Natural killer cell (primary cell): ENCODE measurements around the gene PRKCG. TPM values are rescaled to one million over a fixed set of nuclear protein-coding genes. Genes with fewer than 3 reads are reported as not detected.

Experiments used
- ATAC-seq, 3 donors: fragments of 150-1000 bp in 2 of 3; fragments of 200-7000 bp in 1 of 3; cut with Tn5 transposase; 1 replicate in 1 of 3; 2 replicates in 2 of 3; pipeline ENCODE4 v1.10.0; 2021; ENCODE audit warnings: mild to moderate bottlenecking in 2 of 3, moderate library complexity in 2 of 3
- DNase-seq, 2 donors: peaks; one replicate each; pipeline versions ENCODE4 v3.0.0 to v3.0.0-alpha.2; 2013 to 2021; ENCODE audit warnings: mixed read lengths in 1 of 2
- H3K27ac ChIP-seq: one replicate; pipeline ENCODE4 v1.5.1; 2013; ENCODE audit warnings: mild to moderate bottlenecking, low read length
- H3K27me3 ChIP-seq: one replicate; pipeline ENCODE4 v1.6.1; 2013; ENCODE audit warnings: low read length; ENCODE audit not compliant: control insufficient read depth, insufficient read depth
- H3K36me3 ChIP-seq: one replicate; pipeline ENCODE4 v1.6.1; 2013; ENCODE audit warnings: low read length; ENCODE audit not compliant: control insufficient read depth, insufficient read depth
- H3K4me1 ChIP-seq: one replicate; pipeline ENCODE4 v1.6.1; 2013; ENCODE audit warnings: low read length; ENCODE audit not compliant: control insufficient read depth, insufficient read depth
- H3K4me3 ChIP-seq: one replicate; pipeline ENCODE4 v1.5.1; 2013; ENCODE audit warnings: low read length
- H3K9me3 ChIP-seq: one replicate; pipeline ENCODE4 v1.6.1; 2013; ENCODE audit warnings: low read length; ENCODE audit not compliant: control insufficient read depth, insufficient read depth
- H3K27ac Mint-ChIP-seq, 2 donors: one replicate each; pipeline ENCODE4 v1.8.0; 2022; ENCODE audit warnings: mild to moderate bottlenecking in 2 of 2, mixed read lengths in 2 of 2, moderate library complexity in 1 of 2
- H3K27me3 Mint-ChIP-seq, 2 donors: one replicate each; pipeline ENCODE4 v1.8.0; 2022; ENCODE audit warnings: low read depth in 2 of 2, mixed read lengths in 2 of 2
- H3K36me3 Mint-ChIP-seq: one replicate; pipeline ENCODE4 v1.8.0; 2022; ENCODE audit warnings: mixed read lengths
- H3K4me1 Mint-ChIP-seq, 2 donors: one replicate each; pipeline ENCODE4 v1.8.0; 2022; ENCODE audit warnings: mixed read lengths in 2 of 2
- H3K4me3 Mint-ChIP-seq: one replicate; pipeline ENCODE4 v1.8.0; 2022; ENCODE audit warnings: mild to moderate bottlenecking, moderate library complexity, mixed read lengths
- H3K9me3 Mint-ChIP-seq, 2 donors: one replicate each; pipeline ENCODE4 v1.8.0; 2022; ENCODE audit warnings: mixed read lengths in 2 of 2
- WGBS: methylation state at CpG from one replicate; pipeline ENCODE4 v1.1.7; 2013; ENCODE audit warnings: missing lambda C conversion rate; ENCODE audit not compliant: insufficient coverage; 5-methylcytosine and 5-hydroxymethylcytosine counted together
- intact Hi-C: fragments of 100-400 bp; cut with micrococcal nuclease; formaldehyde crosslinking; loops from one replicate; pipeline ENCODE4 v1.14.2; 2022
- total RNA-seq, 4 donors: library from RNA; stranded (reverse); fragments of 120-200 nt in 1 of 4; gene quantifications; one replicate each; pipeline versions ENCODE4 v1.2.3 to v1.2.4, GENCODE V29; 2013 to 2022
- TF ChIP-seq, protein P1 (sequence below): fragments of 200-600 bp; IDR thresholded peaks from one replicate; pipeline ENCODE4 v1.8.0; 2022; ENCODE audit warnings: antibody characterized with exemption

Gene PRKCG
- total RNA-seq, 3 donors from 2014 or later (not counting 1 experiment from before 2014, with no cell fraction given), result 0.55 to 2.6 (median 1.5) TPM

DNA sequence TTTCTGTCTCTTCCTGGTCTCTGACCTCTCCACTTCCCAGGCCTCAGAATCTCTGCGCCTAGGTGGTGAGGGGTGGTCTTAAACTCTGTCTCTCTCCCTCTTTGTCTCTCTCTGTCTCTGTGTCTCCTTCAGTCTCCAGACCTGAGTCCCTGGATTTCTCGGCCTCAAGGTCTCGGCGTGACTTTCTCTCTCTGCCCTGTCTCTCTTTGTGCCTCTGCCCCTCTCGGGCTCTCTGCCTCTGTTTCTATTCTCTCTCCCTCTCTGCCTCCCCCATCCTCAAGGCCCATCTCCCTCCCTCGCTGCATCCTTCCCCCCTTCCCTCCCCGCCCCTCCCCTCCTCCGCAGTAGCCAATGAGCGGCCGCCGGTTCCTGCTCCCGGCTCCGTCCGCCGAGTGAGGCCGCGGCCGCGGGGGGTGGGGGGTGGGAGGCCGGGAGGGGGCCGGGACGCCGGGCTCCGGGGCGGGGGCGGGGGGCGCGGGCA is 27.0 kb downstream of the PRKCG start, which contains the start of gene CACNG7:
Gene CACNG7 (plus strand): TSS at position 344 of the 481 bp plus-strand sequence. CDS start 3,554 bp downstream, outside the sequence.
- TF ChIP-seq, protein P1, sequence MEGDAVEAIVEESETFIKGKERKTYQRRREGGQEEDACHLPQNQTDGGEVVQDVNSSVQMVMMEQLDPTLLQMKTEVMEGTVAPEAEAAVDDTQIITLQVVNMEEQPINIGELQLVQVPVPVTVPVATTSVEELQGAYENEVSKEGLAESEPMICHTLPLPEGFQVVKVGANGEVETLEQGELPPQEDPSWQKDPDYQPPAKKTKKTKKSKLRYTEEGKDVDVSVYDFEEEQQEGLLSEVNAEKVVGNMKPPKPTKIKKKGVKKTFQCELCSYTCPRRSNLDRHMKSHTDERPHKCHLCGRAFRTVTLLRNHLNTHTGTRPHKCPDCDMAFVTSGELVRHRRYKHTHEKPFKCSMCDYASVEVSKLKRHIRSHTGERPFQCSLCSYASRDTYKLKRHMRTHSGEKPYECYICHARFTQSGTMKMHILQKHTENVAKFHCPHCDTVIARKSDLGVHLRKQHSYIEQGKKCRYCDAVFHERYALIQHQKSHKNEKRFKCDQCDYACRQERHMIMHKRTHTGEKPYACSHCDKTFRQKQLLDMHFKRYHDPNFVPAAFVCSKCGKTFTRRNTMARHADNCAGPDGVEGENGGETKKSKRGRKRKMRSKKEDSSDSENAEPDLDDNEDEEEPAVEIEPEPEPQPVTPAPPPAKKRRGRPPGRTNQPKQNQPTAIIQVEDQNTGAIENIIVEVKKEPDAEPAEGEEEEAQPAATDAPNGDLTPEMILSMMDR, result no peak
- Histone ChIP-seq H3K9me3 (no peaks in the 10 kb centered on the region), H3K27ac (no peak within 1 kb of the TSS), H3K4me1 (peaks cover 31% of the 10 kb centered on the region), H3K36me3 (no peaks in the 10 kb centered on the region), H3K4me3 (no peak within 1 kb of the TSS), H3K27me3 (peaks cover 35% of the 10 kb centered on the region)
- WGBS, result 4% methylated on average over 13 of the region's 28 CpGs
- peaks cover 0 to 4% of the 10 kb centered on the region in 2 donors for H3K9me3 Mint-ChIP-seq
- DNase-seq (no peak), ATAC-seq (no peak)
- peak within 1 kb of the TSS in 1 of 2 donors; percentile 53 for H3K27ac Mint-ChIP-seq
- peaks cover 63 to 68% of the 10 kb centered on the region in 2 donors for H3K27me3 Mint-ChIP-seq
- intact Hi-C loops, result no loop called here
- peaks cover 17 to 52% of the 10 kb centered on the region in 2 donors for H3K4me1 Mint-ChIP-seq
- peak within 1 kb of the TSS; percentile 52 for H3K4me3 Mint-ChIP-seq
- no peaks in the 10 kb centered on the region for H3K36me3 Mint-ChIP-seq

DNA sequence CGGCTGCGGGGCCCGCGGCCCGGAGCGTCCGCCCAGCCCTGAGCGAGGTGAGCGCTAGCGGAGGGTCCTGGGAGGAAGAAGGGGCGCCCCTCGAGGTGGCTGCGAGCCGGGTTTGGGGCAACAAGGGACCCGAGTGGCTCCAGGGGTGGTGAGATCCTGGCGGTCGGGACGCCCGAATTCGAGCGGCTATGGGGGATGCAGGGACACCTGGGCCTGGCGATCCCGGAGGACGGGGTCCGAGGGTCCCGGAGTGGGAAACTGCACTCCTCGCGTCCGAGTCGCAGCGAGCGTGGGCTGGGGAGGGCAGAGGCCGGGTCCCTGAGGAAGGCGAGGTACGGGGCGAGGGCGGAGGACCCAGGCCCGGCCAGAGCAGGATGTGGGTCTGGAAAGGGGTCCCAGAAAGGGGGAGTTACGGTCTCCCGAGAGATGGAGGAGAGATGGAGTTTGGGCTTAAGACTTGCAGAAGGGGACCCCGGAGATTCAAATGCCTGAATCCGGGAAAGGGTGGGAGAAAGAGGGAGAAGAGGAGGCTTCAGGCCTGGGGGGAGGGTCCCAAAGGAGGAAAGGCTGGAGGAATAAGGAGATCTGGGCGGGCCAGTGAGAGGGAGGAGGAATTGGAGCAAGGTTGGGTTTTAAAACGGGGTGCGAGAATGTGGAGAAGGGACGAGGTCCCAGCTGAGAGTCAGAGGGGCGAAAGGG is 27.6 kb downstream of the PRKCG start:
- Histone ChIP-seq H3K9me3 (no peaks in the 10 kb centered on the region), H3K27me3 (peaks cover 35% of the 10 kb centered on the region), H3K36me3 (no peaks in the 10 kb centered on the region), H3K4me3 (no peak overlapping the region), H3K4me1 (peaks cover 28% of the 10 kb centered on the region), H3K27ac (no peak overlapping the region)
- intact Hi-C loops, result no loop called here
- Mint-ChIP-seq H3K36me3 (no peaks in the 10 kb centered on the region), H3K9me3 (peaks cover 0 to 4% of the 10 kb centered on the region in 2 donors), H3K4me3 (no peak overlapping the region), H3K27ac (no peak overlapping the region), H3K4me1 (peaks cover 17 to 48% of the 10 kb centered on the region in 2 donors), H3K27me3 (peaks cover 59 to 69% of the 10 kb centered on the region in 2 donors)
- ATAC-seq, result no peak
- TF ChIP-seq, protein P1, result no peak
- WGBS, result 6% methylated on average over 47 of the region's 47 CpGs
- no peak for DNase-seq

DNA sequence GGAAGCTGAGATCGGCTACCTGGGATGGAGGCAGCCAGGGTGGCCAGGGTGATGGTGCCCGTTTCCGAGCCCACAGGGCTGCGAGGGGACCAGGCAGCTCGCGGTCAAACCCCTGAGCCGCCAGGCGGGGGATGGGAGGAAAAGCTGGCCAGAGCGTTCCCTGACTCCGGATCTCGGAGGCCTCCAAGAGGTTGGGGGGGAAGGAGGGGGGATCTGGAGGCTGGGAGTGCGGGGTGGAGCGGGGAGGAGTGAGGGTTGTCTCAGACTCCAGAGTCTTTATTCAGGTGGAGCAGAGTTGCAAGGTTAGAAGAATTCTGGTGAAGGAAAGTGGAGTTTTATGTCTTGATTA is 28.1 kb downstream of the PRKCG start:
- intact Hi-C loops, result no loop called here
- WGBS, result 4% methylated on average over 13 of the region's 13 CpGs
- Mint-ChIP-seq H3K4me3 (no peak overlapping the region), H3K9me3 (peaks cover 3 to 4% of the 10 kb centered on the region in 2 donors), H3K27ac (no peak overlapping the region), H3K36me3 (no peaks in the 10 kb centered on the region), H3K27me3 (peaks cover 59 to 74% of the 10 kb centered on the region in 2 donors), H3K4me1 (peaks cover 17 to 43% of the 10 kb centered on the region in 2 donors)
- Histone ChIP-seq H3K27ac (no peak overlapping the region), H3K36me3 (no peaks in the 10 kb centered on the region), H3K4me3 (no peak overlapping the region), H3K4me1 (peaks cover 26% of the 10 kb centered on the region), H3K27me3 (peaks cover 35% of the 10 kb centered on the region), H3K9me3 (no peaks in the 10 kb centered on the region)
- no peak for ATAC-seq
- TF ChIP-seq, protein P1, result no peak
- DNase-seq, result no peak
